Bone marrow (tissue), 2 donors: ENCODE results near the gene ADGRG1.

Source experiments
- DNase-seq, 2 donors: peaks; one replicate each; lab custom pipeline; 2025; lab: John Stamatoyannopoulos, UW

ADGRG1 gene

DNA sequence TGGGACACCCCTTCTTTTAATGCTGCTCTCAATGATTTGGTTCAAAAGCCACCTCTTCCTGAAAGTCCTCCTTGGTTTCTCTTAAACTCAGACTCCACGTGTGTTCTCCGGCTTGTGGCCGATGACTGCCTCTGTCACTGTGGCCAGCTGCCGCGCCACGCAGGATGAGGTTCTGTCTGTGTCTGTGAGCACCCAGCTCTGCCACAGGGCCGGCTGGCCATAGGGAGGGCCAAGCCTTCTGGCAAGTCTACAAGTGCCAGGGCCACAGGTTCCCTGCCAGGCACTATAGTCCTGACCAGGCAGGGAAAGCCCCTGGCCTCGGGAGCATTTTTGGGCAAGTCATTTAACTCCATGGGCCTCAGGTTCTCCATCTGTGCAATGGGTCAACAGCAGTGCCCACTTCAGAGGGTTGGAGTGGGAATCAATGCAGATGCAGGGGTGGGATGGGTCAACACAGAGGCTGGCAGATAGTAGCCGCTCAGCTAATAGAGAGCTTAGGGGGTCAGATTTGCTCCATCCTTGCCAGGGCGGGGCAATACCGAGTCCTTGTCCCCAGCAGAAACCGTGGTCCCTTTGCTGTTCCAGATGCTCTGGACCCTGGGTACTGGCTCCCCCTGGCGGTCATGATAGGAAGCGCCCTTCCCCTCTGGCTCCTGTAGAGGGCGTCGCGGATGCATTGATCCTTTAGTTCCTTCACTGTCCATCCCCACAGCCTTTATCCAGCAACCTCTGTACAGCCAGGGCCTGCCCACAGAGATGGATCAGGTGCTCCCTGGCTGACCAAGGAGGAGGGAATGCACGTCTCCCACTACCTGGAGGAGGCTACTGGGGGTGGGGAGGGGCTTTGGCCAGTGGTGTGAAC is 20.4 kb downstream of the ADGRG1 start:
- DNase-seq: peak; percentile 75

DNA sequence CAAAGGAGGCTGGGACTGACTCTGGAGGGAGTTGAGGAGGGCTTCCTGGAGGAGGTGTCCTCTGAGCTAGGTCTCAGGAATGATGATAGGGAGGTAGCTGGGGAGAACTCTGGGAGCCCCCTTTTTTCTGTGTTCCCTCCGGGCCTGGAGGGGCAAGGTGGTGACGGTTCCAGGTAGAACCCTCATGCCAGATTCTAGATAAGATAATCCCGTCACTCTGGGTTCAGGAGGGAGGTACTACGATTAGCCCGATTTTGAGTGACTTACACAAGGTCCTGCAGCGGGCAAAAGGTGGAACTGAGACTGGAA is 21.0 kb downstream of the ADGRG1 start:
- DNase-seq: no peak

DNA sequence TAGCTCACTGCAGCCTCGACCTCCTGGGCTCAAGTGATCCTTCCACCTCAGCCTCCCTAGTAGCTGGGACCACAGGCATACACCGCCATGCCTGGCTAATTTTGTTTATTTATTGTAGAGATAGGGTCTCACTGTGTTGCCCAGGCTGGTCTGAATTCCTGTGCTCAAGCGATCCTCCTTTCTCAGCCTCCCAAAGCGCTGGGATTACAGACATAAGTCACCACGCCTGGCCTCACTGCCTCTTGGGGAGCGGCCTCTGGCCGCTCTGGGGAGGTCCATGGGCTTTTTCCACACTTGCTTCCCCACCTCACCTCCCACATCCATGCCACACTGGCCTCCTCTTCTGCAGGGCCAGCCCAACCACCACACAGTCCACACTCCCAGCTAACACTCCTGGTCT is 21.4 kb downstream of the ADGRG1 start:
- no peak for DNase-seq

DNA sequence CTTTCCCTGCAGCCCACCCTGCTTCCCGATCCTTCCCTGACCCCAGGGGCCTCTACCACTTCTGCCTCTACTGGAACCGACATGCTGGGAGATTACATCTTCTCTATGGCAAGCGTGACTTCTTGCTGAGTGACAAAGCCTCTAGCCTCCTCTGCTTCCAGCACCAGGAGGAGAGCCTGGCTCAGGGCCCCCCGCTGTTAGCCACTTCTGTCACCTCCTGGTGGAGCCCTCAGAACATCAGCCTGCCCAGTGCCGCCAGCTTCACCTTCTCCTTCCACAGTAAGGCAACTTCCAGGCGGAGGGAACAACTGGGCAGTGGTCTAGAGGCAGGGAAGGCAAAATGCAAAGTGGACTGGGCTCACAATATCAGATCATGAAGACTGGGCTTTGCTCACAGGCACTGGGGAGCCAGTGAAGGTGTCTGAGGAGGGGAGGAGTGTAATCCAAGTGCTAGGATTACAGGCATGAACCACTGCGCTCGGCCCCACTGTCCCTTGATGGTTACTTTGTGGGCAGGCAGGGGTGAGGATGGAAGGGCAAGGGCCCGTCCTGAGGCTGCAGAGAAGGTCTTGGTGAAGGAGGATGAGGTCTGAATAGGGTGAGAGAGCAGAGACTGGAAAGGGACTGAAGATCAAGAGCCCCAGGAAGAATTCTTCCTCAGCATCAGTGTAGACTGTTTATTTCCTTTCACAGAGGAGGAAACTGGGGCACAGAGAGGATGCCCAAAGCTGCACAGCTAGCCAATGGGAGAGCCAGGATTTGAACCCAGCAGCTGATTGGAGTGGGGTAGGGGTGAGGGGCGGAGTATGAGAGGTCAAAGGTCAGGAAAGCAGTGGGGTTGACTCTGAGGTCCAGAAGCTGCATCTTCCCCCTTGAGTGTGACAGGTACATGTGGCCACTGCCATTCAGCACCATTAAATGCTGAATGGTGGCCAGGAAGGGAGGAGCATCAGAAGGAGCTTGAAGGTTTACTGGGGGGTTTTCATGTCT is 23.2 kb downstream of the ADGRG1 start:
- DNase-seq: no peak

DNA sequence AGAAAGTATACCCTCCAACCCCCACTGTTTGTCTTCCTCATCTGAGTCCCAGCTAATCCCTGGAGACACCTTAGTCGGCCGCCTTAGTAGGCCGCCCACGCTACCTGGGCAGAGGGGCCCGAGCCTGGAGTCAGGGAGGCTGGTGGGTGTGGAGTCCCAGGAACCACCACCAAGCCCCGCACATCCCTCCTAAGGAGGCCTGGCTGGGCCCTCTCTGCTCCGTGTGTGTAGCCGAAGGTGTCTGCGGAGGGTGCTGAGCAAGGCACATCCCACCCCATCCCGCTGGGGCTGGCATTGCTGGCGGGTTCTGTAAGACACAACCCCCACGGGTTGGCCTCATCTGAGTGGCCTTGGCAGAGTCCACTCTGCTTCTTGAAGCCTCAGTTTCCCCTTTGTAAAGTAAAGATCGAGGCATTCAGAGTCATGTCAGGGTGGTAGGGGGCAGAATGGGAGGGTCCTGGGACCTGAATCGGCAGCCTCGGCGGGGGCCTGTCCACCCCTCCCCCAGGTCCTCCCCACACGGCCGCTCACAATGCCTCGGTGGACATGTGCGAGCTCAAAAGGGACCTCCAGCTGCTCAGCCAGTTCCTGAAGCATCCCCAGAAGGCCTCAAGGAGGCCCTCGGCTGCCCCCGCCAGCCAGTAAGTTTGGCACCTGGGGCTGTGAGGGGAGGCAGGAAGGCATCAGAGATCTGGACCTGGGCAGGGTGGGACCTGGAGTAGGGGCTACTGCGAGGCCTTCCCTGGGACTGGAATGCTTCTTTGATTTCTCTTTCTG is 24.5 kb downstream of the ADGRG1 start:
- DNase-seq: no peak

DNA sequence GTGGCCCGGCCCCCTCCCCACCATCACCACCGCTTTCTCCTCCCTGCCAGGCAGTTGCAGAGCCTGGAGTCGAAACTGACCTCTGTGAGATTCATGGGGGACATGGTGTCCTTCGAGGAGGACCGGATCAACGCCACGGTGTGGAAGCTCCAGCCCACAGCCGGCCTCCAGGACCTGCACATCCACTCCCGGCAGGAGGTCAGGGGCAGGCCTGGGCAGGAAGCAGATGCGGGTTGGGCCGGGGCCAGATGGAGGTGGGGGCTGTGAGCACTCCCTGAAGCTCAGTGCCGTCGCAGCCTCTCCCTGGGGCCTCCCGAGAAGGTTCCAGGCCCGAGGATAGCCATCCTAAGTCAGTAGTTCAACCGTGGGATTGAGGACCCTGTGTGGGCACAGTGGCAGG is 25.5 kb downstream of the ADGRG1 start:
- no peak for DNase-seq

DNA sequence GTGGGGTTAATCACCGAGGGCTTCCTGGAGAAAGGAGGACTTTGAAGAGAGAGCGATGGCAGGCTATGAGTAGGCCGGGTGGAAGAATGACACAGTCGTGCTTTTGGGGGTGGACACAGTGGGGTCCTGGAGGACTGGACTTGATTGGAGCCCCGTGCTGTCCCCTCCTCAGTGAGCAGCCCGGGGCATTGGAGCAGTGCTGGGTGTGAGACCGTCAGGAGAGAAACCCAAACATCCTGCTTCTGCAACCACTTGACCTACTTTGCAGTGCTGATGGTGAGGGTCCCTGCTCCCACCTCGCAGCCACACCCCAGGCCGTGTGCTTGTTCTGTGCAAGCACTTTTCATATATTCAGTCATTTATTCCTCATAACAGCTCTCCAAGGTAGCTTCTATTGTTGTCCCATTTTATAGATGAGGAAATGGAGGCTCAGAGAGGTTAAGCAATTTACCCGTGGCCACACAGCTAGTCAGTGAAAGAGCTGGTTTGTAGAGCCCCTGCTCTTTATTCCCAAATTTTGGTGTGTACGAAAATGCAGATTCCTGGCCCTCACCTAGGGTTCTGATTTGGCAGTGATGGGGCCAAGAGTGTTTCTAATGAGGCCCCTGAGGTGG is 28.0 kb downstream of the ADGRG1 start:
- DNase-seq: no peak

DNA sequence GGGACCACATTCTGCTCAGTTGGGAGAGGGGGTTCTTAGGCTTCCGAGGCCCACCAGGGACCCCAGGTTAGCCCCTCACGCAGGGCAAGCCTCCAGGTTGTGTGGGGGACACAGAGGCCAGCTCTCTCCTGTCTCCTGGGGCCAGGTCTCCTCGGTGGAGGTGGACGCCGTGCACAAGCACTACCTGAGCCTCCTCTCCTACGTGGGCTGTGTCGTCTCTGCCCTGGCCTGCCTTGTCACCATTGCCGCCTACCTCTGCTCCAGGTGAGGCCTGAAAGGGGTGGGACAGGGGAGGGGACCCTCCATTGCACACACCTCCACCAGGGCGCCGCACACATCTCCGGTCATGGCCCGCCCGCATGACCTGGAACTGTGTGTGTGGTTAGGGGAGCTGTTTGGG is 28.8 kb downstream of the ADGRG1 start:
- no peak for DNase-seq

DNA sequence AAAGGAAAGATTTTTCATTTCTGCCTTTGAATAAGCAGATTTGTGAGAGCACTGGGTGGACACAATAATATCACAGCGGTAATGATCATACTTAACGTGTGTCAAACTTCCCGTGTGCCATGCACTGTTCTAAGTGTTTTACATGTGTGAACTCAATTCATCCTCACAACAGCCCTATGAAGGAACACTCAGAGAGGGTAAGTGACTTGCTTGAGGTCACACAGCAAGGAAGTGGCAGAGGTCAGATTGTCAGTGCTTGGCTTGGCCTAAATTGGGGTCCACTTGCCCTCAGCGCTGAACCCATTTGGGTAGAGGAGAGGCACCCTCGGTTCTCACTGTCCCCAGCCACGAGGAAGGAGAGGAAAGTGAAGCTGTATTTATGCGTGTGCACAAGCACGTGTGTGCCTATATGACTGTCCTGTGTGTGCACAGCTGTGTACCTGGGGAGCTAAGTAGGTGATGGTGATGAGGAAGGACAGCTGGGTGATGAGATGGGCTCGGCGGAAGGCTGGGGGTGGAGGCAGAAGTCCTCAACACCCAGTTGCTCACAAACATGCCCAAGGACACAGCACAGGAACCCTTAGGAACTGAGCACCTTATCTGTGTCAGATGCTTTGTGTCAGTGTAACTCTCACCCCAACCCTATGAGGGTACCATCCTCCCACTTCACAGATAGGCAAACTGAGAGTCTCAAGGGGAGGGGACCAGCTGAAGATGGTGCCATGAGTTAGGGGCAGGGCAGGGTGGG is 29.9 kb downstream of the ADGRG1 start:
- DNase-seq: no peak

DNA sequence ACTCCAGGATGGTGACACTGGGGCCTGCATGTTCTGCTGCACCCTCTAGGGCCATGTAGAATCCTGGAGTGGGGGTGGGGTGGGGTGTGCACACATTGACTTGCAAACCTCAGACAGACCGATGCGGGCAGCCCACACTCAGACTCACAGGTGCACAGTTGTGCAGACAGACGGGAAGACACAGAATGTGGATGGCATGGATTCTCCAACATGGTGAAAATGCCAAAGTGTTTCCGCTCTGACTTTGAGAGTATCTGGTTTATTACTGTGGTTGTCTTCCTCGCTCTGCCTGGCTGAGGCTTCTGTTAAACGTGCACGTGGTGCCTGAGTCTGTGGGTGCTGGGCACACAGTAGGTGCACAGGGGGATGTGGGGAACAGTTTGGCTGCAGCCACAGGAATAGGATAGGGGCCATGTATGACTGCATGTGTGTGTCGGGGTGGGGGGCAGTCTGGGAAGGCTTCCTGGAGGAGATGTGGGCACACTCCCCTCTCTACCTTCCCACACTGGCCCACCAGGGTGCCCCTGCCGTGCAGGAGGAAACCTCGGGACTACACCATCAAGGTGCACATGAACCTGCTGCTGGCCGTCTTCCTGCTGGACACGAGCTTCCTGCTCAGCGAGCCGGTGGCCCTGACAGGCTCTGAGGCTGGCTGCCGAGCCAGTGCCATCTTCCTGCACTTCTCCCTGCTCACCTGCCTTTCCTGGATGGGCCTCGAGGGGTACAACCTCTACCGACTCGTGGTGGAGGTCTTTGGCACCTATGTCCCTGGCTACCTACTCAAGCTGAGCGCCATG is 30.6 kb downstream of the ADGRG1 start:
- no peak for DNase-seq

DNA sequence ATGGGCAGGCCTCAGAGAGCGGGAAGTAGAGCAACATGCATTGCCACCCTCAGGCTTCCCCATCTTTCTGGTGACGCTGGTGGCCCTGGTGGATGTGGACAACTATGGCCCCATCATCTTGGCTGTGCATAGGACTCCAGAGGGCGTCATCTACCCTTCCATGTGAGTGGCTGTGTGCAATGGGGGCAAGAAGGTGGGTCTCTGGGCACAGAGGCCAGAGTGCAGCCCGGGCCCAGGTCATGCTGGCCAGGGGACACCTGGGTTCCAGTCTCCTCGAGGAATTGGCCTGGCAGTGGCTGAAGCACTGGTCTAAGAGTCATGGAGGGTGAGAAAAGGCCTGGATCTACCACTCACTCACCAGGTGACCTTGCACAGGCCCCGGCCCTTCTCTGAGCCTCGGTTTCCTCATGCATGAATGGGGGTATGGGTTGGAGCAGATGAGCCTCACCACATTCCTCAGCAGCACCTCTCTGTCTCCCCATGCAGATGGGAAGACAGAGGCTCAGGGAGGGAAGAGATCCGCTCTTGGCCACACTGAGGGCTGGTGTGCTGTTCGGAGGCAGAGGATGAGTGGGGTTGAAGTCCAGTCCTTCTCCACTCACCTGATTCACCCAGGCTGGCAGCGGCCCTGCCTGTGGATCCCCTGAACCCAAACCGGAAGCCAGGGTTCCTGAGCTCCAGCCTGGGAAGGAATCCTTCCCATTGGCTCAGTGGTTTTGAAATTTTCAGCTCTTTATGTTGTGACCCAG is 32.5 kb downstream of the ADGRG1 start:
- no peak for DNase-seq

DNA sequence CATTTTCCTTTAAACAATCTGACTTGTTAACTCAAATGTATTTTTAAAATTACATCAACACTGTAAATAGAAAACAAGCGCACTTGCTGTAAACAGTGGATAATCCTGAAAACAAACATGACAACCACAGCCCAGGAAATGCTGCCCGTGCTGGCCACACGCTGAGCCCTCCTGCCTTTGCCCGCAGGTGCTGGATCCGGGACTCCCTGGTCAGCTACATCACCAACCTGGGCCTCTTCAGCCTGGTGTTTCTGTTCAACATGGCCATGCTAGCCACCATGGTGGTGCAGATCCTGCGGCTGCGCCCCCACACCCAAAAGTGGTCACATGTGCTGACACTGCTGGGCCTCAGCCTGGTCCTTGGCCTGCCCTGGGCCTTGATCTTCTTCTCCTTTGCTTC is 33.1 kb downstream of the ADGRG1 start:
- DNase-seq: no peak

DNA sequence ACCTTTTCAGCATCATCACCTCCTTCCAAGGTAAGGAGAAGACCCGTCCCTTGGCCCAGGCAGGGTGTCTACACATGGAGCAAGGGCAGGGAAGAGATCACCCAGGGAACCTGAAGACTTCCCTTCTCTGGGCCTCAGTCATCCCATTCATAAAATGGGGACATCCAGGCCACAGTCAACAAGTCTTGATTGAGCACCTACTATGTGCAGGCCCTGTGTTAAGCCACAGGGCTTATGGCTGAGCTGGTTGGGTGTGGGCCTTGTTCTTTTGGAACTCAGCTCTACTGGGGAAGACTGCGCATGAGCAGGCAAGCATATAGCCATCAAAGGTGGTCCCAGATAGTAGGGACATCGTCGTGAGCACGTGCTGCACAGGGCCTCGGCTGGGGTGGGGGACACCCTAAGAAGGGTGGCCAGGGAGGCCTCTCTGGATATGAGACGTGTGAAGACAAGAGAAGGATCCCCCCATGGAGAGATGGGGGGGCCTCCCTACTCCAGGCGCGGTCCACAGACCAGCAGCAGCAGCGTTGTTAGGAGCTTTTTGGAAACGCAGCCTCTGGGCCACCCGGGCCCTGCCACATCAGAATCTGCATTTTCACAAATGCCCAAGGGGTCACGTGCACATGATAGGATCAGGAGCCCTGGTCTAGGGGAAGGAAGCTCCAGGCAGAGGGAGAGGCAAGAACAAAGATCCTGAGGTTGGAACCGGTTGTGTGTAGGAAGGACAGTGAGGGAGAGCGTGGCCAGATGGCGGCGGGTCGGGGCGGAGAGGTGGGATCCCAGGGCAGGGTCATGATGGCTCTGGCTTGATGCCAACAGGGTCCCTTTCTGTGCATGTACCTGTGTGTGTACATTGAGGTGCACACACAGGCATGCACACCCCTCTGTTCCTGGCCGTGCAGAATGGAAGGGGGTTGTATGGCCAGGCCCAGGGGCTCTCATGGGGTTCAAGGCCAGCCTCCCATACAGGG is 33.8 kb downstream of the ADGRG1 start:
- DNase-seq: no peak

DNA sequence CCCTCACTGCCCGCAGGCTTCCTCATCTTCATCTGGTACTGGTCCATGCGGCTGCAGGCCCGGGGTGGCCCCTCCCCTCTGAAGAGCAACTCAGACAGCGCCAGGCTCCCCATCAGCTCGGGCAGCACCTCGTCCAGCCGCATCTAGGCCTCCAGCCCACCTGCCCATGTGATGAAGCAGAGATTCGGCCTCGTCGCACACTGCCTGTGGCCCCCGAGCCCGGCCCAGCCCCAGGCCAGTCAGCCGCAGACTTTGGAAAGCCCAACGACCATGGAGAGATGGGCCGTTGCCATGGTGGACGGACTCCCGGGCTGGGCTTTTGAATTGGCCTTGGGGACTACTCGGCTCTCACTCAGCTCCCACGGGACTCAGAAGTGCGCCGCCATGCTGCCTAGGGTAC is 35.0 kb downstream of the ADGRG1 start:
- no peak for DNase-seq

DNA sequence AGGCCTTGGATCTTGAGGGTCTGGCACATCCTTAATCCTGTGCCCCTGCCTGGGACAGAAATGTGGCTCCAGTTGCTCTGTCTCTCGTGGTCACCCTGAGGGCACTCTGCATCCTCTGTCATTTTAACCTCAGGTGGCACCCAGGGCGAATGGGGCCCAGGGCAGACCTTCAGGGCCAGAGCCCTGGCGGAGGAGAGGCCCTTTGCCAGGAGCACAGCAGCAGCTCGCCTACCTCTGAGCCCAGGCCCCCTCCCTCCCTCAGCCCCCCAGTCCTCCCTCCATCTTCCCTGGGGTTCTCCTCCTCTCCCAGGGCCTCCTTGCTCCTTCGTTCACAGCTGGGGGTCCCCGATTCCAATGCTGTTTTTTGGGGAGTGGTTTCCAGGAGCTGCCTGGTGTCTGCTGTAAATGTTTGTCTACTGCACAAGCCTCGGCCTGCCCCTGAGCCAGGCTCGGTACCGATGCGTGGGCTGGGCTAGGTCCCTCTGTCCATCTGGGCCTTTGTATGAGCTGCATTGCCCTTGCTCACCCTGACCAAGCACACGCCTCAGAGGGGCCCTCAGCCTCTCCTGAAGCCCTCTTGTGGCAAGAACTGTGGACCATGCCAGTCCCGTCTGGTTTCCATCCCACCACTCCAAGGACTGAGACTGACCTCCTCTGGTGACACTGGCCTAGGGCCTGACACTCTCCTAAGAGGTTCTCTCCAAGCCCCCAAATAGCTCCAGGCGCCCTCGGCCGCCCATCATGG is 35.7 kb downstream of the ADGRG1 start:
- DNase-seq: no peak

DNA sequence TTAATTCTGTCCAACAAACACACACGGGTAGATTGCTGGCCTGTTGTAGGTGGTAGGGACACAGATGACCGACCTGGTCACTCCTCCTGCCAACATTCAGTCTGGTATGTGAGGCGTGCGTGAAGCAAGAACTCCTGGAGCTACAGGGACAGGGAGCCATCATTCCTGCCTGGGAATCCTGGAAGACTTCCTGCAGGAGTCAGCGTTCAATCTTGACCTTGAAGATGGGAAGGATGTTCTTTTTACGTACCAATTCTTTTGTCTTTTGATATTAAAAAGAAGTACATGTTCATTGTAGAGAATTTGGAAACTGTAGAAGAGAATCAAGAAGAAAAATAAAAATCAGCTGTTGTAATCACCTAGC is 36.2 kb downstream of the ADGRG1 start:
- no peak for DNase-seq

DNA sequence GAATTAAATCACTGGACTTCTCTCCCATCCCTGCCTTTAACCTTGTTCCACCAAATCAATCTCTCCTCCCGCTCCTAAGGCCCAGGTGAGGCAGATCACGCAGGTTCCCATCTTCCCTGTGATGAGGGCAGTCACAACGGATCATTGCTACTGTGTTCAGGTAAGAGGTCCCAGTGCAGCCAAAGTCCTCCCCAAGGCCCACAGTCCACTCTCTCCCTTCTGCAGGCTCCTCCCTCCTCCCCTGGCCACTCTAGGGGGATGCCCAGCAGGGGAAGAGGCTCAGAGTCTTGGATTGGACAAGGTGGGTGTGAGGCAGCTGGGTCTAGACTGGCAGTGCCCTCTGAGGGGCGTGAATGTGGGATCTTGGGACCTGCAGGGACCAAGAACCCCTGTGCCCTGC is 37.1 kb downstream of the ADGRG1 start:
- DNase-seq: no peak
